Measurements from ENCODE around the gene PSORS1C1.

The PSORS1C1 gene

GRCh38 chr6:31128093-31128676 lies 13.6 kb downstream of the PSORS1C1 start:
- DNase-seq: peak; percentile 65

- no peak for DNase-seq
Observed at GRCh38 chr6:31129130-31129529, 14.5 kb downstream of the PSORS1C1 start.

- no peak for DNase-seq
Observed at GRCh38 chr6:31130751-31131150, 16.2 kb downstream of the PSORS1C1 start.

GRCh38 chr6:31131595-31131994 lies 17.0 kb downstream of the PSORS1C1 start:
- no peak for DNase-seq

GRCh38 chr6:31132806-31133205 lies 18.2 kb downstream of the PSORS1C1 start:
- DNase-seq: no peak

- no peak for DNase-seq
Observed at GRCh38 chr6:31135710-31136109, 21.1 kb downstream of the PSORS1C1 start.

GRCh38 chr6:31138982-31139381 lies 24.4 kb downstream of the PSORS1C1 start, which contains the start of gene PSORS1C2:
Gene PSORS1C2 (minus strand): TSS chr6:31139066. CDS start chr6:31139026, 40 bp downstream.
- no peak for DNase-seq

GRCh38 chr6:31139599-31139998 lies 25.0 kb downstream of the PSORS1C1 start:
- no peak for DNase-seq

- no peak for DNase-seq
Observed at GRCh38 chr6:31140643-31141042, 26.0 kb downstream of the PSORS1C1 start.

GRCh38 chr6:31142361-31142761 lies 27.8 kb downstream of the PSORS1C1 start:
- DNase-seq: no peak

- no peak for DNase-seq
Observed at GRCh38 chr6:31143148-31143547, 28.5 kb downstream of the PSORS1C1 start.

GRCh38 chr6:31144296-31144969 lies 29.8 kb downstream of the PSORS1C1 start:
- no peak for DNase-seq

- no peak for DNase-seq
Observed at GRCh38 chr6:31144970-31145340, 30.4 kb downstream of the PSORS1C1 start.

- DNase-seq: no peak
Observed at GRCh38 chr6:31145386-31145785, 30.8 kb downstream of the PSORS1C1 start.

GRCh38 chr6:31149827-31150447 lies 35.3 kb downstream of the PSORS1C1 start:
- DNase-seq: no peak

- DNase-seq: no peak
Observed at GRCh38 chr6:31152781-31153180, 38.2 kb downstream of the PSORS1C1 start.

GRCh38 chr6:31154436-31154835 lies 39.8 kb downstream of the PSORS1C1 start:
- no peak for DNase-seq

- no peak for DNase-seq
Observed at GRCh38 chr6:31156641-31157040, 42.0 kb downstream of the PSORS1C1 start.

GRCh38 chr6:31157513-31158139 lies 43.0 kb downstream of the PSORS1C1 start, which contains the start of gene CCHCR1:
Gene CCHCR1 (minus strand): TSS chr6:31157802. CDS start chr6:31157600, 202 bp downstream.
- DNase-seq: no peak

- peak; percentile 100 for DNase-seq
Observed at GRCh38 chr6:31158140-31158862, 43.7 kb downstream of the PSORS1C1 start, which contains the start of gene TCF19. Gene TCF19 (plus strand): TSS chr6:31158589. CDS start chr6:31159470, 881 bp downstream.

- DNase-seq: peak; percentile 52
Observed at GRCh38 chr6:31158863-31159855, 44.6 kb downstream of the PSORS1C1 start.

Measured in NCI-H510A treated with DMSO at 0.1 percent for 48 hours (cell line).